ENCODE measurements around the gene RTN1.

RTN1 gene

DNA sequence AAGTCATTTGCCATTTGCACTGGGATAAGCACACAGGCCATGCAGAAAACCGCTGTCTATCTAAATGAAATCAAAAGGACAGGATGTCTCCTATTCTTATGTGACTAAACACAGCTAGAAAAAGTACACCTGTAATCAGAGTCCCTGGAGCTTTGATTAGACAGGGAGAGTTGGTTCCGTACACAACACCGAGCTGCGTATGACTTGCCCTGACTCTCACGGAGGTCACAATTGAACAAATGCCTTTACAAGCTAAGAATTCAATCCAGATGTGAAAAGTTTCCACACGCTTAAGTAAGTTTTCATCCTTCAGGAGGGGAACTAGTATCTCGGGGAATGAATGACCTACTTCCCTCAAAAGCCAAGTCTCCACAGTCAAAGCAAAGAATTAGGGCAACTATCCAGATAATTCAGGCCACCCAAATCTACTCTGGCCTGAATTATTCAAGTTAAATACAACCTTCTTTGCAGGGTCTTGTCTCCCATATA, 67.5 kb downstream of the RTN1 start:
- no peak for DNase-seq (ENCODE audit: low read depth in 2 of 2)

DNA sequence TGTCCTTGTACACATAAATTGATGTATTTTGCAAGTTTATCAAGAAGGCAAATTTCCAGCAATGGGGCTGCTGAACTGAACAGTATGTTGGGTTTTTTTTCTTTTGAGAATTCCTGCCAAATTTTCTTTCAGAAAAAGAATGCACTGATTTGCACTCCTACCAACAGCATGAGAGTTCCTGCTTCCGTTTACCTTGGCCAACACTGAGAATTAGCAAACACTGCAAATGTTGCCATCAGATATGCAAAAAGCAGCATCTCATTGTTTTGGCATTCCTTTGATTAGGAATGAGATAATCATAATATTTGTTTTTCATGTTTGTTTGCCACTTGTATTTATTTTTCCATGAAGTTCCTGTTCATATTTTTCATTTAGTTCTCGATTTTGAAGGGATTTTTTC, 82.4 kb downstream of the RTN1 start:
- DNase-seq (ENCODE audit: low read depth in 2 of 2) = no peak

DNA sequence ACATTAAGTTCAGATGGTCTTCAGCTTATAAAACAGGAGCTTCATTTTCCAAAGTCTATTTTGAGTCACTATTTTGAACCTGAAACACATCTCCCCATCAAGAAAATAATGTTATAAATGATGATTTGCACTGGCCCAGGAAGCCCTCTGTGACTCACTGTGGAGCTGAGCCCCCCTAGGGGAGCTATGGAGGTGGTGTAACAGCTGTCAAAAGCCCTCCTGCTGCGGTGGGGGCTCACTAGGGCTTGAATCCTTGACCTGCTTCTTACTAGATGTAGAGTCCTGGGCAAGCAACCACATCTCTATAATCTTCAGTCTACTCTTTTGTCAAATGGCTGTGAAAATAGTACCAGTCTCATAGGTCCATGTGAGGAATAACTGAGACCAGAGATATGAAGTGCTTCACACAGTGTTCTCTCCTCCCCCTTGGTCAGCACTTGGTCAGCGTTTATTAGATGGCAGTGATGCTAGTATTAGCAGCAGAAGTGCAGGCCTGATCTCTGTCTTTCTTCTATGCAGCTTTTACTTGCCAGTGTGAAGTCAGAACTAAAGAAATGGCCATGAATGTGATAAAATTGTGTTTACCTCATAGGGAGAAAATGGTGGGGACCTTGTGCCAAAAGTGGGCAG, 83.4 kb downstream of the RTN1 start:
- no peak for DNase-seq (ENCODE audit: low read depth in 2 of 2)

DNA sequence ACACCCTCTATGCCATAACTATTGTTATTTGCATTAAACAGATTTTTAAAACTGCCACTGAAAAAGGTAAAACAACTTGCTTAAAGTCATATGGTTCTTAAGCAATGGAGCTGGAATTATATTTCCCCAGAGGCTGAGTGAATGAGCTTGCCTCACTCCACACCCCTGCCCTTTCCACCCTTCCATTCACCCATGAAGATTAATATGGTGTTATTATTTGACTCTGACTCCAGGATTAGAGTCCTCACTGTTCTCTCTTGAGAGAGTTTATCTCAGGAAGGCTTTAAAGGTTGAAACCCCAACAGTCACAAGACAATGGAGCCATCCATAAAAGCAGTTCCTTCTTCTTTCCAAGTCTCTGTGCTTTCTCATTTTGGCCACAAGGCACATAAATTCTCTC, 84.9 kb downstream of the RTN1 start:
- no peak for DNase-seq (ENCODE audit: low read depth in 2 of 2)

DNA sequence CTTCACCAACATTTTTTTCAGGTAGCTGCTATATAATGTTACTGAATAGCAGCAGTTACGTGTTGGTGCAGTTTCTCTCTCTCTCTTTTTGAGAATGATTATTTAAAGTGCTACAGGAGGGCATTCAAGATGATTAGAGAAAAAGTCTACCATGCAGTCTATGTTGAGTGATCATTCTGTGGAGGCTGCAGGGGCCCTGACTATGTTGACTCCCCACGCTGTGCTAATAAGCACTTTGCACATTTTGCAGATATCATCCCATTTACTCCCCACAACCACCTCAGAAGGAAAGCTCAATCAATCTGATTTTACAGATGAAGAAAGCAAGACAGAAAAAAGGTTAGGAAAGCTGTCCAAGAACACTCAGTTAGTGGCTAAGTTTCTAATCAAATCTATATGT, 87.8 kb downstream of the RTN1 start:
- DNase-seq (ENCODE audit: low read depth in 2 of 2) = no peak

DNA sequence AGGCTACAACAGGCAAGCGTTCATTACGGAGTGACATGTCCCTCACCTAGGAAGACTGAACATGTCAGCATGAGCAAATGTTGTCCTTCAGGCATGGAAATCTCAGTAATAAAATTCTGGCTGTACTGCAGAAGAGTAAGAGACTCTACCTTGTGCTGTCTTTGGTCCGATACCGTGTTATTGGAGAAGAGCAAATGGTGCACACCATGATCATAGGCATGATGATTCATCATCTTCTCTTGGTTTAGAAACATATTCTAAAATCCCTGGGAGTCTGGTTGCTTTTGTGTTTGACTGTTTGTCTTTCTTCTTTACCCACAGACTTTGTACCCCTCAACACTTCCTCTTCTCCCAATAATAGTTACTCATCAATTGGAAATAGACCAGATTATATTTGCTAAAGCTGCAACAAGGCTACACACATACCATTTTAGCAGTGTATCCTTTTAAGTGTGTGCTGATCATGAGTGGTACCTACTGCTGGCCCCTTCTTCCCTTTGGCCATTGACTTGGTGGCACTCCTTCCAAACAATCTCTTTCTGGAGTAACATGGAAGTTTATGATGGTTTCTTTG, 93.5 kb downstream of the RTN1 start:
- DNase-seq (ENCODE audit: low read depth in 2 of 2) = no peak

DNA sequence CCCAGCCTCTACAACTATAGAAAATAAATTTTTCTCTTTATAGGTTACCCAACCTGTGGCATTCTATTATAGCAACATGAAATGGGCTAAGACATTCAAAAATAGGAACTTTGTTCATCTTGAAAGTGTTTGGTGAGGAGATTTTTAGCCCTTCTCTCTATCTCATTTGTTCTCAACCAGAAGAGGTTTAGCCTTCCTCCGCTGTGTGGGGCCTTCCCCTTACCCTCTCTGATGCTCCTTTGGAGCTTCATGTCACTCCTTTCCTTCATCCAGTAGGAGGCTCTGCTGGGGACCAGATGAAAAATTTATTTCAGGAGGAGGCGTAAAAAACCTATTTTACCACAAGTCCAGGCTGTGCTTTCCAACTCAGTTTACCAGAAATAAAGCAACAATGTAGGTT, 94.1 kb downstream of the RTN1 start:
- DNase-seq (ENCODE audit: low read depth in 2 of 2) = no peak

DNA sequence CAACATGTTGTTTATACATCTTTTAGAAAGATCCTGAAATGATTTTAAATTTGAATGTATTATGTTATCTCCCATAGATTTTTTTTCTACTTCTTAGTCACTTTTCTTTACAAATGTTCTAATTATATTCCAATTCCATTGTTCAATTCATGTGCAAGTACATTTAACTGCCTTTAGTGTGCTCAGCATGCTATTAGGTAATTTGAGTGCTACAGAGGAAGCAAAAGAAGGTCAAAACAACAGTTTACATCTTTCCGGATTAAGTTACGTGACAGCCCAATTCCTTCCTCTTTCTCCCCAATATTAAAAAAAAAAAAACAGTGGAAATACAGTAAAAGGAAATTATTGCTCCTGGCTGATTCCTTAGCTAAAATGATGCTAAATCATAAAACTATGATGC, 98.3 kb downstream of the RTN1 start:
- no peak for DNase-seq (ENCODE audit: low read depth in 2 of 2)

DNA sequence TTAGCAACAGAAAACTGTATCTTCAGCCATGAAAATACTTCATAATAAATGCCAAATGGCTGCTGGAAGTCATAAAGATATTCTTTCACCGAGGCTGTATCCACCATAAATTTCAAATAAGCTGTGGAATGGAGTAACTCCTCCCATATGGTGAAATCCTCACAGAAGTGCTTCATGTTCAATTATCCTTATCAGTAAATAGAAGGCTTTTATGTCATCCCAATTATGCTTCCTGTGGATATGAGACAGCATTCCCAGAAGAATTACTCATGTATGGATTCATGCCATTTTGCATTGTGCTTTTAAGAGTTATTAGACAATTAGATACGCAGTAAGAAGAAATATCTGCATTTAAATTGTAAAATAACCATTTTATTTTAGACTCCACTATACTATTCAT, 99.0 kb downstream of the RTN1 start:
- no peak for DNase-seq (ENCODE audit: low read depth in 2 of 2)

DNA sequence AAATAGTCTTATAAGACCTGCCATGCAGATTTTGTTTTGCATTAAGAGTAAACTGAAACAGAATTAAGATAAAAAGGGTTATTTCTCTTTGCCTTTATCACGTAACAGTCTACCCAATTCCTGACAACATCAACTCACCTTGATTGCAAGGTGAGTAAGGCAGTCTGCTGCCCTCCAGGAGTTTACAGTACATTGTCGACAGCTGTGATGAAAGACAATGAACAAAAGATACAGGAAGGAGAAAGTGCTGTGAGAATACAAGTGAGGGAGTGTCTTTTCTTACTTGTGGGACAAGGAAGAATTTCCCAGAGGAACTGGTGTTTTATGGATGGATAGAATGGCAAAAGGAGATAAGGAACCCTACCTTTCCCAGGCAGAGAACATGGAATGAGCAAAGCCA, 101.0 kb downstream of the RTN1 start:
- DNase-seq (ENCODE audit: low read depth in 2 of 2) = no peak

DNA sequence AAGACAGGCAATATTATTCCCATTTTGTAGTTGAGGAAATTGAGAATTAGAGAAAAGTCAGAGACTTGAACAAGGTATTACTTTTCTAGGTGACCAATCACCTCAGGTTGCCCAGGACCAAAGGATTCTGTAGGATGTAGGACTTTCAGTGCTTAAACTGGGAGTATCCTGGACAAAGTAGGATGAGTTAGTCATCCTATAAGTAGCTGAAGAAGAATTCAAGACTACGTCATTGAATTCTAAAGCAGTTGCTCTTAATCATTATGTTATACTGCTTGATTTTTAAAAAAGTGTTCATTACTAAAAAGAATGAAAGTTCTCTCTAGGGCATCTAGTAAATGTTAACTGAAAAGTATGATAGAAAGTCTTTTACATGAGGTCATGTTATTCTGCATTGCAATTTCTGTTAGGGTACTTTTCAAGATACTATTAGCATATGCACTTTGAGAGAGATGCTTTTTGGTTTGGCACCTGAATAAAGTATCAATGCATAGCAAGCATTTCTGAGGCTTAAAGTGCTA, 101.7 kb downstream of the RTN1 start:
- DNase-seq (ENCODE audit: low read depth in 2 of 2) = no peak

DNA sequence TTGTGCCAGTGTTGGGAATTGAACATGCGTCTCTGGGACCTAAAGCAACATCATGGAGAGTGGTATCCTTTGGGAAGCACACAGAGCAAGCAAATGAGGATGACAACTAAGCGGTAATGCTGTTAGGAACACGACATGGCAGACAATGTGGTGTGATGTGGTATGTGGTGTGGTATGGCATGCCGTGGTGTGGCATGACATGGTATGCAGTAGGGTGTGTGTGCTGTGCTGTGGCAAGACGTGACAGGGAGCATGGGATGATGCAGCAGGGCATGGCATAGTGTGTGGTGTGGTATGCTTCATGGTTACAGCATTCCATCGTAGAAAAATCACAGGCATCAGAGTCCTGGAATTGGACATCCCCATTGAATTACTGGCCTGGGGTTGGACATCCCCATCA, 108.7 kb downstream of the RTN1 start:
- no peak for DNase-seq (ENCODE audit: low read depth in 2 of 2)

DNA sequence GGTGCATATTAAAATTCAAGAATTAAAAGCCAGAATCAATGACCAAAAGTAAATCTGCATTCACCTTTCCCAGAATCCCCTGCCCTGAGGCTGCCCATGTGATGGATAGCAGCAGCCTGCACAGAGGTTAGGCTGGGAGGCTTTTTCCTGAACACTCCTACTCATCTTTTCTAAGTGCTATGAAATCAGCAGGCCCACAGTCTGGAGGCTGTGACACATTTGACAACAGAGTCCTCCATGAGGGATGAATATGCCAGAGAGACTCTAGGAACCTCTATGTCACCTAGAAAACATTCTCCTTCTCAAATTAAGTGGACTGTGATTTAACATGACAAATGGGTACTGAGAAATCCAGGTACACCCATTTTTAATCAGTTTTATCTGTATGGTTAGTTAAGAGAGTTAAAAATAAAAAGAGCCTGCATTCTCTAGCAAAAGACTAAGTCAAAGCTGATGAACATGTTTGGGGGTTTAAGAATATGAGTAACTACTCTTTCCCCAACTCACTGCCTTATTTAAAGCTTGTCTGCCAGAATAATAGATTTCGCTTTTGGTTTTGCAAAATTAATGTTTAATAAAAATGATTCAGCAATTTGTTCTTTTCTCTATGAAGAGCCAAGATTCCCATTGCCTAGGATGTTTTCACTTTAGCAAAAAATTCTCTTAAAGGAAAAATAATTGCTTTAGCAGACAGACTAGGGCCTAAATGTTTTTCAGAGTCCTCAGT, 115.0 kb downstream of the RTN1 start:
- DNase-seq (ENCODE audit: low read depth in 2 of 2) = no peak

DNA sequence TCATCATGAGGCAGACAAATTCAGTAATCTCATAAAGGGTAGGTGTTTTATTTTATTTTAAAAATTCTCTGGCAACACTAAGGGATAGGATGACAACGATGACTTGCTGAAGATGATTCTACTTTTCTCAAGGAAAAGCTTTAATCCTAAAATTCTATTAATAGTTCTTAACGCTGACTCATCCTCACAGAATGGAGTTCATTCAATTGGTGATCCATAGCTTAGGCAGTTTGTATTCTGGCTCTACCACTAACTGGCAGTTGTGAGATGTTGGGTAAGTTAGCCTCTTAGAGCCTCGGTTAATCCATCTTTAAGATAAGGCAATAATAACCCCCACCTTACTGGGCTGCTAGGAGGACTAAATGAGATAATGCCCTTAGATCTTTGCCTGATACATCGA, 116.3 kb downstream of the RTN1 start:
- no peak for DNase-seq (ENCODE audit: low read depth in 2 of 2)

DNA sequence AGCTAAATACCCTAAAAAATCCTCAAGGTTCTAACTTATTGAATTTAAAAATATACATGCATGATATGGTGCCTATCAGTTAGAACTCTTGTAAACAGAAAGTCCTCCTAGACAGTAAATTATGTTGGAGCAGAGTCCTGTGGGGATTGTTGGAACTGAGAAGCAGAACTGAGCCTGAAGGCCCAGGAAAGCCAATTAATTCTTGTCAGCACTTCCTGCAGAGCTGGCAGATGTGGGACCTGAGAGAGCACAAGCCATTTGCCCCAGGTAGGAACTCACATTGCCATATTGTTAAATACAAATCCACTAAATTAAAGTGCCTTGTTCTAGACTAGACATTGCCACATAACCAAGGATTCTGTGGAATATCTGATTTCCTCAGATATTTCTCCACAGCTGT, 117.1 kb downstream of the RTN1 start:
- DNase-seq (ENCODE audit: low read depth in 2 of 2) = no peak

DNA sequence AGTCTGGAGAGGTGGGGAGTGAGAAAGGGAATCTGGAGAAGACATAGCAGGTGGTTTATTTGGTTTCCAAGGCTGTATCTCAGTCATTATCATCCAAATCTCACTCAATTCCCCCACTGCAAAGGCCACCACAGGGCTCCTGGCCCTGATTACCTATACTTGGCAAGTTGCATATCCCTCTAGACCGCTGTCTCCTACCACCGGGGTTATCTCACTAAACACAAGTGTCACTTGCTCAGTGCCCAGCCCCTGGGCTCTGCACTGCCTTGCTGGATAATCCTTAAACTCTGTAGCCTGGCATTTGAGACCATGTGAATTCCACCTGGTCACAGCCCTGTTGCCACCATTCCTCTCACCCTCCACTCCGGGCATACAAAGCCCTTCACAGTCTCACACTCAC, 119.0 kb downstream of the RTN1 start:
- no peak for DNase-seq (ENCODE audit: low read depth in 2 of 2)

DNA sequence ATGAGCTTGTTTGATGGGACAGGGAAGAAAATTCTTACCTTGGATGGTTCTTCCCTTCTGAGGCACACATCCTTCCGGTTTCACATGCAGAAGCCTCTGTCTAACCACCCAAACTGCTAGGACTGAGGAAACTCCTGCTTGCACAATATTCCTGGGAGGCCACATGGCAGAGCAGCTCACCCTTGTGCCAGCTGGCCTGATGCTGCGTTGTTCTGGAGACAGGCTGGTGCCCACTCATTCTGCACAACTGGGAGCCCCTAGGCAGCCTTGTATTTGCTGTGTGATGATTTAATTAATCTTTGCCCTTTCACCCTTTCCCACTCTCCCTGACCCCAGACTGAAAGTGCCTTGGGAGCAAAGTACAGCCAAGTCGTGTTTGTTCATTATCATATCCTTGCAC, 130.8 kb downstream of the RTN1 start:
- no peak for DNase-seq (ENCODE audit: low read depth in 2 of 2)

DNA sequence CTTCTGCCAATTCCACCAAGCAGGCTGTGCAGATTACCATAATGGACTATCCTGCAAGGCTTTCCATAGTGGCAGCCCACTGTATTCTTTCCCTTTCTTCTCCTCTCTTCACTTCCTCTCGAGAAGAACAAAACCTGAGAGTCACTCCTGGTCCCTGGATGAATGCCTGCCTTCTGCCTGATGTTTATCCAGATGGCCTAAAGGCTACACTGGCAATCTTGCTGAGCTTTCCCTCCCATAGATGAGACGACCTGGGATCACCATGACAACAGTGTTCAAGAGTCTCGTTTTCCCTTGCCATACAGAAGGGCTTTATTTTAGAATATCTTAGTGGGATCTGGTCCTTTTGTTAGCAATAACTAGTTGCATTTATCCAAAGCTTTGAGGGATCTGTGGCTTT, 142.3 kb downstream of the RTN1 start:
- no peak for DNase-seq (ENCODE audit: low read depth in 2 of 2)

DNA sequence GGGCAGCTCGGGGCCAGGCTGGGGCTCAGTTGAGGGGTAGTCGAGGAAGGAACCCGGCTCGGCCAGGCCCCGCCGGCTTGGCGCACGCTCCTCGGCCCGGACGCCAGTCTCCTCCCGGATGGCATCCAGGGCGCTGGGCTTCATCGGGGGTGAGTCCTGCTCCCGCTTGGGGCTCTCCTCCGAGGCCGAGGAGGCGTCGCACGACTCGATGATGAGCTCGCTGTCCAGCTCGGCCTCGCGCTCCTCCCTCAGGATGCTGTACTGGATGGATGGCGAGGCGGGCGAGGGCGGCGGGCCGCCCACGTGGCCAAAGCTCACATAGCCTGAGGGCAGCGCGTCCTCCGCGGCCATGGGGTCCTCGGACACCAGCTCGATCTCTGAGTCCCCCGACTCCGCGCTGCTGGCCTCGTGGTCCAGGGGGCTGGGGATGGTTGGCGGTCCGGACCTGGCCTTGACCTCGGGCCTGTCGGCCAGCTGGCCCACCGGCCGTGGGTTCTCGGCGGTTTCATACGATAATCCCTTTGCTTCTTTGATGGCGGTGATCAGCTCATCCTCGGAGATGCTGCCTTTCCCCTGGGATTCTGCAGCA, 143.4 kb downstream of the RTN1 start:
- no peak for DNase-seq (ENCODE audit: low read depth in 2 of 2)

DNA sequence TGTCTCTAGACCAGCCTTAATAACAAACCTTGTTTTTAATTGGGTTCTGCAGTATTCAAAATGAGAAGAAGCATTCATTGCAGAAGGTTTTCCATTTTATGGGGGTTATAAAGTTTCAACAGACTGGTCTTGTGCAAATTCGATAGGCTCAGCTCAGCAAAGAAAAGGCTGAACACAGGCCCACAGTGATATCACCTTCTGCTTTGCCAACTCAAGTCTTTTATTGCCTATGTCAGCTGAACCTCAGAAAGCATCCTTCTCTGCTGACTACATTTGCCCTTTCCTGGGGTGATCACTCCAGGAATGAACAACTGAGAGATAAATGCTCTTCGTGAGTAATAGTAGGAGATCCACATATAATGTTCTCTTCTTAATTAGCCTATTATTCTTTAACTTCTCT, 159.5 kb downstream of the RTN1 start:
- no peak for DNase-seq (ENCODE audit: low read depth in 2 of 2)

DNA sequence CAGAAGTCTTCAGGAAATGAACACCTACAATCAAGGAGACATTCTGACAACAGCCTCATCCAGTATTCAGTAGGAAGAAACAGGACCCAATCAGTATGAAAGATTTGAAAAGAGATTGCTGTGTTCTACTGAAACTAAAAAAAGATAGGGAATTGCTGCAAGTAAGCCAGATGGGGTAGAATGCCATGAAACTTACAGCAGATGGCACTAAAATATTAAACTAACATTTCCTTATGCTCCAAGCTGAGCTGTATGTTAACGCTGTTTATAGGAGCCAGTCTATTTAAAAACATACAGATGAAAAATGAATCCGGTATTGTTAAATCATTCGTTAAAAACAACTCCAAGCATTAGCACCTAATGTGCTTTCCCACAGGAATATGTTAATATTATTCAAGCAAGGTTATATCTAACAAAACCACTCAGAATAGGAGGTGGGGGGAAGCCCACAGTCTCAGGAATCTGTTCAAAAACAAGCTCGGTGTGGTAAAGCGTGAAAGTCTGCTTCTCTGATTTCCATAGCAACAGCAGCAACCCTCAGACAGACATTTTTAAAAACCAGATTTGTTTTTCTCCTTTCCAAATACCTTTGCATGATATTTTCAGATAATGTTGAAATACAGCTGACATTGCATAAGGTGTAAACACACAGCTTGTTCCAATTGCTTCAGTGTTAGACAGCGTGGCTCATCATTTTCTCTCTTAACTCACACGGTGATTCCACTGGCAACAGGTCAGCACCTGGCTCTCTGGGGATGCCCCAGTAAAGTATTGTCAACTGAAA, 162.6 kb downstream of the RTN1 start:
- no peak for DNase-seq (ENCODE audit: low read depth in 2 of 2)

DNA sequence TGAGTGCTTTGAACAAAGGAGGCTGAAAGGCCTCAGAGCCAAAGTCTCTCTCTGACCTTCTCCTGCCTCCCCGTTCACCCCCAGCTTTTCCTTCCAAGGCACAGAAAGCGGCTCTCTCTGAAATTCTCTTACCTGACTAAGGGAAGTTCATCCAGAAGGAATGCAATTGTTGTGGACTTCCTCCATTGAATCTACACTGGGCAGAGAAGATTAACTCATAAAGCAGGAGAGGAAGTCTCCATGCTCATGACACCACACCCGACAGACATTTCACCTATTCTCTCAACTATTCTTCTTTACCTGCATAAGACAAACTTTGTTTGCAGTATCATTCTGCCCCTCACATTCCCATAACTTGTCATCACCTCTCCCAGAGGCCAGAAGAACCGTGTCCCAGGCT, 164.7 kb downstream of the RTN1 start:
- no peak for DNase-seq (ENCODE audit: low read depth in 2 of 2)
